Occipital lobe (tissue), 2 donors: ENCODE results near the gene SCGB3A2. TPM values are rescaled to one million over a fixed set of nuclear protein-coding genes. Genes with fewer than 3 reads are reported as not detected.
"Not testable (repeated sequence)": the region's sequence is repeated elsewhere in the genome, so short reads cannot be mapped to it uniquely, and the experiment has no call there.

Experiments
- DNase-seq: peaks from one replicate; lab custom pipeline; 2025; lab: John Stamatoyannopoulos, UW
- total RNA-seq: library from RNA; depleted of rRNA; stranded (reverse); fragments of >200 nt; gene quantifications from one replicate; pipeline ENCODE4 v1.2.3, GENCODE V29; 2014

Gene SCGB3A2
- total RNA-seq, 1 donor from 2014 or later, result not detected

- no peak for DNase-seq
Measured at GRCh38 chr5:147863454-147864158, 14.9 kb upstream of the SCGB3A2 start.

- no peak for DNase-seq
Measured at GRCh38 chr5:147869112-147869511, 9.4 kb upstream of the SCGB3A2 start.

GRCh38 chr5:147869892-147870291 lies 8.6 kb upstream of the SCGB3A2 start:
- DNase-seq, result not testable (repeated sequence)

GRCh38 chr5:147871980-147872549 lies 6.4 kb upstream of the SCGB3A2 start:
- DNase-seq, result not testable (repeated sequence)

GRCh38 chr5:147872744-147873435 lies 5.6 kb upstream of the SCGB3A2 start:
- DNase-seq, result not testable (repeated sequence)

- DNase-seq, result not testable (repeated sequence)
Measured at GRCh38 chr5:147874118-147874875, 4.2 kb upstream of the SCGB3A2 start.

GRCh38 chr5:147874910-147875367 lies 3.6 kb upstream of the SCGB3A2 start:
- no peak for DNase-seq

- DNase-seq, result no peak
Measured at GRCh38 chr5:147876141-147876540, 2.4 kb upstream of the SCGB3A2 start.

GRCh38 chr5:147876626-147877025 lies 1.9 kb upstream of the SCGB3A2 start:
- no peak for DNase-seq

GRCh38 chr5:147879784-147880183 lies 1.3 kb downstream of the SCGB3A2 start:
- DNase-seq, result no peak

- DNase-seq, result no peak
Measured at GRCh38 chr5:147880487-147880886, 2.0 kb downstream of the SCGB3A2 start.

GRCh38 chr5:147882586-147883313 lies 4.2 kb downstream of the SCGB3A2 start:
- no peak for DNase-seq

GRCh38 chr5:147887026-147887627 lies 8.6 kb downstream of the SCGB3A2 start:
- no peak for DNase-seq

- no peak for DNase-seq
Measured at GRCh38 chr5:147887930-147888329, 9.4 kb downstream of the SCGB3A2 start.

- no peak for DNase-seq
Measured at GRCh38 chr5:147892696-147893296, 14.3 kb downstream of the SCGB3A2 start.

- no peak for DNase-seq
Measured at GRCh38 chr5:147893820-147894219, 15.3 kb downstream of the SCGB3A2 start.

GRCh38 chr5:147895864-147896263 lies 17.4 kb downstream of the SCGB3A2 start:
- no peak for DNase-seq

- no peak for DNase-seq
Measured at GRCh38 chr5:147898875-147899401, 20.4 kb downstream of the SCGB3A2 start.

GRCh38 chr5:147901599-147902039 lies 23.1 kb downstream of the SCGB3A2 start:
- no peak for DNase-seq

- no peak for DNase-seq
Measured at GRCh38 chr5:147902609-147903115, 24.2 kb downstream of the SCGB3A2 start.
